NOMO-1 treated with DMSO at 0.1 percent for 48 hours (cell line): ENCODE data around the gene C7.
"Not testable (repeated sequence)": the region's sequence is repeated elsewhere in the genome, so short reads cannot be mapped to it uniquely, and the experiment has no call there.

Source experiments
- DNase-seq: peaks from one replicate; lab custom pipeline; 2025; ENCODE audit not compliant: unreplicated experiment; lab: John Stamatoyannopoulos, UW

The C7 gene

DNA sequence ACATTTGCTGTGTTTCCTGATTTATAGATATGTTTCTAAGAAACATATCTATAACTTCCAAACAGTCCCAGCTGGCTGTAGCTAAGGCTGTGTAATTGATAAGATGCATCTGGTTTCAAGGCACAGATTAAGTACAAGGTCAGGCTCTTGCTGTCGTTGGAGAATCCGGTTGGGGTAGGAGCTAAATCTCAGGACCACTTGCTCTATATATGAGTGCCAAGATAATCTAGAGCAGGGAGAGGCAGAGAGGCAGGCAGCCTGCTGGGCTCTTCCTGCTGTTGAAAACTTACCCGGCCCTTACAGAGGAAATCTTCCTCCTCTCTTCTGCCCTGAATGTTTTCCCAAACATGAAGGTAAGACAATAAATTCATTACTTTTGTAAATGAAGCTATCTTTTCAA lies at the start of gene C7:
C7 (plus strand) TSS at position 234 of the 400 bp plus-strand sequence; CDS start at position 348, 114 bp downstream.
- no peak for DNase-seq

DNA sequence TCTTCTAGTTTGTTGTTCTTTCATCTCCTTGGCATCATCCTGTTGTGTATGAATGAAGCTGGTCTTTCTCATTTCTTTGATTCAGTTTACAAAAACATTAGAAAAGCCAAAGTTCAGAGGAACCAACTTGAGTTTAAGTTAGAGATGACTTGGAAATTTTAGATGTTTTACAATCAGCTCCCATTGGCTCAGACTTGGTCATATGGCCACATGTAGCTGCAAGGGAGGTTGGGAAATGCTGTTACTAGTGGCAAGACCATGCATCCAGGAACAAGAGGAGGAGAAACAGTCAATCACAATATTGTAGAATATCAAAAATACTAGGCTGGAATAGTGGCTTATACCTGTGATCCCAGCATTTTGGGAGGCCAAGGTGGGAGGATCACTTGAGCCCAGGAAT lies 48.6 kb upstream of the C7 start:
- DNase-seq: no peak

DNA sequence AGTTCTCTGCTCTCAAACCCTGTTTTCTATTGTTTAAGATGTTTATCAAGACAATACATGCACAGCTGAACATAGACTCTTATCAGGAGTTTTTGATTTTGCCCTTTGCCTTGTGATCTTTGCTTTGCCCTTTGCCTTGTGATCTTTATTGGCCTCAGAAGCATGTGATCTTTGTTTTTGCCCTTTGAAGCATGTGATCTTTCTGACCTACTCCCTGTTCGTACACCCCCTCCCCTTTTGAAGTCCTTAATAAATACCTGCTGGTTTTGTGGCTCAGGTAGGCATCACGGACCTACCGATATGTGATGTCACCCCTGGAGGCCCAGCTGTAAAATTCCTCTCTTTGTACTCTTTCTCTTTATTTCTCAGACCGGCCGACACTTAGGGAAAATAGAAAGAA lies 44.3 kb upstream of the C7 start:
- not testable (repeated sequence) for DNase-seq

DNA sequence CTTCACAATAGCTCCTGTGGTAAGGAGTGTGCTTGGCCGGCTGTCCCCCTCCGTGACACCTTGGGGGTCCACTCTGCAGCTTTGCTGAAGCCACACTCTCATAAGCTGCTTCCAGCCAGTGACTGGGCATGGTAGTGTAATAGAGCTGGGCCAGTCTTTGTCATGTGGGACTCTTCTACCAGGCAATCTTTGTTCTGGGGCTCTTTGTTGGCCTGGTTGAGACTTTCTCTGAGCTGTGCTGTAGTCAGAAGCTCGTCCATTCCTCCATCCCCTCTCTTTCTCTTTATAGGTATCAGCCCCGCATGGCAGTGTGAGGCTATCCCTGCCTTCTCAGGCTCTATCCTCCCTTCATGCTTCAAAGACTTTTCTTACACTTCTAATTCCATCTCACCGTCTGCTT lies 42.5 kb upstream of the C7 start:
- DNase-seq: no peak

DNA sequence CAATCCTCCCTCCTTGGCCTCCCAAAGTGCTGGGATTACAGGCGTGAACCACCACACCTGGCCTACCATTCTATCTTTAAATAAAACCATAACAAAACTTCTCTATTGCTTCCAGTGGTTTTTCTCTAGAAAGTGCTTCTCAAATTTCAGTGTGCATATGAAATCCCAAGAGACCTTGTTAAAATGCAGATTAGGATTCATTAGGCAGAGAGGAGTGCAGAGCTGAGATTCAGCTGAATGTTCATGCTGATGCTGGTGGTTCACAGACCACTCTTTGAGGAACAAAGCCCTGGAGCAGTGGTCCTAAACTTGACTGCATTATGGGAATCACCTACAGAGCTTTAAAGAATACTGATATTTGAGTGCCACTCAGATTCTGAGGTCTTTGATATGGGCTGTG lies 39.9 kb upstream of the C7 start:
- no peak for DNase-seq

DNA sequence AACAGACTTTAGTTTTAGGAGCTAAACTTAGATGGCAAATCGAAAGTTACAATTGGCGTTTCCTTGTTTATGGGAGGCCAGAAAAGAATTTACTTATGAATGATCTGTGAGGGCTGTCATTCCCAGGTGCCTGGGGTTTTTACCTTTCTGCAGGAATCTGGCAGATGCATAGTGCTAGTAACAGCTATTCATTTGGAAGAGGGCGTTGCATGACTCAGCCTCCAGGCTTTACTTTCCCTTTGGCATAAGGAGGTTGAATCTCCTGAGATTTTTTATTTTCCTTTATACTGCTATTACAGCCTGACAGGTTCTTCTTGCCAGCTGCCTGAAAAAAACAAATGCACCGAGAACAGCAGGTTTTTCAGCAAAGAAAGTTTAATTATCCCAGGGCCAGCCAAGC lies 38.1 kb upstream of the C7 start:
- no peak for DNase-seq

DNA sequence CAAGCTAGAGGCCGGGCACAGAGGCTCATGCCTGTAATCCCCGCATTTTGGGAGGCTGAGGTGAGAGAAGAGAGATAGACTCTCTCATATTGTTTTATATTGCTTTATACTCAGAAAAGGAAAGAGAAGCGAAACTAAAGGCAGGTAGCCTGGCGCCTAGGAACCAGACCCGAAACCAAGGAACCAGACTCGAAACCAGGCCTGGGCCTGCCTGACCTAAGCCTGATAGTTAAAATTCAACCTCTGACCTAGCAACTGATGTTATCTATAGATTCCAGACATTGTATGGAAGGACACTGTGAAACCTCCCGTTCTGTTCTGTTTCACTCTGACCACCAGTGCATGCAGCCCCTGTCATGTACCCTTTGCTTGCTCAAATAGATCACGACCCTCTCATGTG lies 37.0 kb upstream of the C7 start:
- not testable (repeated sequence) for DNase-seq

DNA sequence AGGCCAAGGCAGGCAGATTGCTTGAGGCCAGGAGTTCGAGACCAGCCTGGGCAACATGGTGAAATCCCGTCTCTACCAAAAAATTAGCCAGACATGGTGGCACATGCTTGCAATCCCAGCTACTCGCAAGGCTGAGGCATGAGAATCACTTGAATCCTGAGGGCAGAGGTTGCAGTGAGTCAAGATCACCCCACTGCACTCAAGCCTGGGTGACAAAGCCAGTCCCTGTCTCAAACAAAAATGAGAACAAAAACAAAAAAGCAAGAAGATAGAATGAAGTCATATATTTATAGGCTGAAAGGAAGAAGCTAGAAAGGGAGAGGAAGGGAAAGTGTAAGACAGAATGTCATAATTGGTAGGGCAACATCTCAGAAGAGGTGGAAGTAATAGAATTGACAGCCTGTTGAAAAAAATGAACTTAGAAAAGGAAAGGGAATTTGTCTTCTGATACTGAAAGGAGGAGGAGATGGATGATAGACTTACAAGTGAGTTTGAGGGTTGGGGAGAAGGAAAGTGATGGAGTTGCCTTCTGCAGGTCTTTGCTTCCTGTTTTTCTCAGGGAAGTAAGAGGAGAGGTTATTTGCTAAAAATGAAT lies 35.9 kb upstream of the C7 start:
- DNase-seq: peak; percentile 32

DNA sequence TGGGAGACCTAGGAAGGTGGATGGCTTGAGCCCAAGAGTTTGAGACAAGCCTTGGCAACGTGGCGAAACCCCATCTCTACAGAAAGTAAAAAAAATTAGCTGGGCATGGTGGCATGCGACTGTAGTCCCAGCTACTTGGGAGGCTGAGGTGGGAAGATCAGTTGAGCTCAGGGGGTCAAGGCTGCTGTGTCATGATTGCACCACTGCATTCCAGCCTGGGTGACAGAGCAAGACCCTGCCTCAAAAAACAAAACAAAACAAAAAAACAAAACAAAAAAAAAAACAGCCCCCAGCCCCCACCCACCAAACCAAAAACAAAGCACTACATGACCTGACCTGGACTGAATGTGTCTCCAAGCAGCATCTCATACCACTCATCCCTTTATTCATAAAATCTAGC lies 33.3 kb upstream of the C7 start:
- no peak for DNase-seq

DNA sequence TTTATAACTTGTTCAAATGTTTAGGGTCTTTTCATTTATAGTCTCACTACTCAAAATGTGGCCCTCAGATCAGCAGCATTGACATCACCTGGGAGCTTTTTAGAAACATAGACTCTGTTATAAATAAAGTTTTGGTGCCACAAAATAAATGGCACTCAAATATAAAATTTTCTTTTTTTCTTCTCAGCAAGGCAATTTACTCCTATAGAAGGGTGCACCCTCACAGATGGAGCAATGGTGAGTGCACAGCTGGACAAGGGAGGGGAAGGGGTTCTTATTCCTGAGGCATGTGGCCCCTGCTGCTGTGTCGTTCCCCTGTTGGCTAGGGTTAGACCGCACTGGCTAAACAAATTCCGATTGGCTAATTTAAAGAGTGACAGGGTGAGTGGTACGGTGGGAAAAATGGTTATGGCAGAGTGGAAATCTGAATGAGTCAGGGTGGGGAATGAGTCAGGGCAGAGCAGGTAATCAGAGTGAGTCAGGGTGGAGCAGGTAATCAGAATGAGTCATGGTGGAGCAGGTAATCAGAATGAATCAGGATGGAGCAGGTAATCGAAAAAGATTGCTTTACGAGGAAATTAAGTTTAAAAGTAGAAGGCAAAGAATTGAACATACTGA lies 31.8 kb upstream of the C7 start:
- DNase-seq: no peak

DNA sequence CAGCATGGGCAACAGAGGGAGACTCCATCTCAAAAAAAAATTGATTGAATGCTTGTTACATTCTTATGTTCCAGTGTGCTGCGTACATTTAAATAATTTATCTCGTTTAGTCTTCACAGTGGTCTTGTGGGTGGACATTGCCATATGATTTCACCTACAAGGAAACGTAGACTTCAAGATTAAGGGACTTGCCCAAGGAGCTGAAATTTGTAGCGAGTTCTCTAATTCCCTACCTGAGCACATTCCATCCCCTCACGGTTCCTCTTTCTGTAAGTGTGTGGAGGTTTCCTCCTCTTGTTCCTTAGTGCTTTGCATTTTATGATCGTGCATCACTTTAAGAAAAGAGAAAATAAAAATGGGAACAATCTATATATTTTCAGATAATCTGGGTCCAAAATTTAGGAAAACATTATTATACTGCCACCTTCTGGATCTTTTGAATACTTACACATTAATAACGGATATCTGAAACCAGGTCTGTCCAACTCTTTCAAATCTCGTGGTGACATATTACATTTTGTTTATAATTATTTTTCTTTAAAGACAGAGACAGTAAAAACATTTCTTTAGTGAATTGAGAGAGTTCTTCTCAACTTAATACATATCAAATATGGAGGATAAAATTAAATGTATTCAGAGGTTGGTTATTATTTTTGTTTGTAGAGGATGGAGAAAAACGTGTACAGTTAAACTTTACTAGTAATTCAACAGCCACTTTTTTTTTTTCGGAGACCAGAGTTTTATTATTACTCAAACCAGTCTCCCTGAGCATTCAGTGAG lies 29.9 kb upstream of the C7 start:
- DNase-seq: peak; percentile 69

DNA sequence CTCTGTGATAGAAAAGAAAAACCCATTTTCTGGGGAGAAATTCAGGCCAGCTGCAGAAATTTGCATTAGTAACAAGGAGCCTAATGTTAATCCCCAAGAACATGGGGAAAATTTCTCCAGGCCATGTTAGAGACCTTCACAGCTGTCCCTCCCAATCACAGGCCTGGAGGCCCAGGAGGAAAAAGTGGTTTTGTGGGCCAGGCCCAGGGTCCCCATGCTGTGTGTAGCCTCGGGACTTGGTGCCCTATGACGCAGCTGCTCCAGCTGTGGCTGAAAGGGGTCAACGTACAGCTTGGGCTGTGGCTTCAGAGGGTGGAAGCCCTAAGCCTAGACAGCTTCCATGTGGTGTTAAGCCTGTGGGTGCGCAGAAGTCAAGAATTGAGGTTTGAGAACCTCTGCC lies 27.0 kb upstream of the C7 start:
- DNase-seq: no peak

DNA sequence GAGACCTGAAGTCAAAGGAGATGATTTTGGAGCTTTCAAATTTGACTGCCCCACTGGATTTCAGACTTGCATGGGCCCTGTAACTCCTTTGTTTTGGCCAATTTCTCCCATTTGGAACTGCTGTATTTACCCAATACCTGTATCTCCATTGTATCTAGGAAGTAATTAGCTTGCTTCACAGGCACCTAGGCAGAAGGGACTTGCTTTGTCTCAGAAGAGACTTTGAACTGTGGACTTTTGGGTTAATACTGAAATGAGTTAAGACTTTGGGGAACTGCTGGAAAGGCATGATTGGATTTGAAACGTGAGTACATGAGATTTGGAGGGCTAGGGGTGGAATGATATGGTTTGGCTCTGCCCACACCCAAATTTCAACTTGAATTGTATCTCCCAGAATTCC lies 26.2 kb upstream of the C7 start:
- not testable (repeated sequence) for DNase-seq

DNA sequence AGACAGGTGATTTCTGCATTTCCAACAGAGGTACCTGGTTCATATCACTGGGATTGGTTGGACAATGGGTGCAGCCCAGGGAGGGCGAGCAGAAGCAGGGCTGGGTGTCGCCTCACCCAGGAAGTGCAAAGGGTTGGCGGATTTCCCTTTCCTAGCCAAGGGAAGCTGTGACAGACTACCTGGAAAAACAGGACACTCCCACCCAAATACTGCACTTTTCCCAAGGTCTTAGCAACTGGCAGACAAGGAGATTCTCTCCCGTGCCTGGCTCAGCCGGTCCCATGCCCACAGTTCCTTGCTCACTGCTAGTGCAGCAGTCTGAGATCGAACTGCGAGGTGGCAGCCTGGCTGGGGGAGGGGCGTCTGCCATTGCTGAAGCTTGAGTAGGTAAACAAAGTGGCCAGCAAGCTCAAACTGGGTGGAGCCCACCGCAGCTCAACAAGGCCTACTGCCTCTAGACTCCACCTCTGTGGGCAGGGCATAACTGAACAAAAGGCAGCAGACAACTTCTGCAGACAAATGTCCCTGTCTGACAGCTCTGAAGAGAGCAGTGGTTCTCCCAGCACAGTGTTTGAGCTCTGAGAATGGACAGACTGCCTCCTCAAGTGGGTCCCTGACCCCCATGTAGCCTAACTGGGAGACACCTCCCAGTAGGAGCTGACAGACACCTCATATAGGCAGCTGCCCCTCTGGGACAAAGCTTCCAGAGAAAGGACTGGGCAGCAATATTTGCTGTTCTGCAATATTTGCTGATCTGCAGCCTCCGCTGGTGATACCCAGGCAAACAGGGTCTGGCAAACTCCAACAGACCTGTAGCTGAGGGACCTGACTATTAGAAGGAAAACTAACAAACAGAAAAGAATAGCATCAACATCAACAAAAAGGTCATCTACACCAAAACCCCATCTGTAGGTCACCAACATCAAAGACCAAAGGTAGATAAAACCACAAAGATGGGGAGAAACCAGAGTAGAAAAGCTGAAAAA lies 13.6 kb upstream of the C7 start:
- DNase-seq: not testable (repeated sequence)

DNA sequence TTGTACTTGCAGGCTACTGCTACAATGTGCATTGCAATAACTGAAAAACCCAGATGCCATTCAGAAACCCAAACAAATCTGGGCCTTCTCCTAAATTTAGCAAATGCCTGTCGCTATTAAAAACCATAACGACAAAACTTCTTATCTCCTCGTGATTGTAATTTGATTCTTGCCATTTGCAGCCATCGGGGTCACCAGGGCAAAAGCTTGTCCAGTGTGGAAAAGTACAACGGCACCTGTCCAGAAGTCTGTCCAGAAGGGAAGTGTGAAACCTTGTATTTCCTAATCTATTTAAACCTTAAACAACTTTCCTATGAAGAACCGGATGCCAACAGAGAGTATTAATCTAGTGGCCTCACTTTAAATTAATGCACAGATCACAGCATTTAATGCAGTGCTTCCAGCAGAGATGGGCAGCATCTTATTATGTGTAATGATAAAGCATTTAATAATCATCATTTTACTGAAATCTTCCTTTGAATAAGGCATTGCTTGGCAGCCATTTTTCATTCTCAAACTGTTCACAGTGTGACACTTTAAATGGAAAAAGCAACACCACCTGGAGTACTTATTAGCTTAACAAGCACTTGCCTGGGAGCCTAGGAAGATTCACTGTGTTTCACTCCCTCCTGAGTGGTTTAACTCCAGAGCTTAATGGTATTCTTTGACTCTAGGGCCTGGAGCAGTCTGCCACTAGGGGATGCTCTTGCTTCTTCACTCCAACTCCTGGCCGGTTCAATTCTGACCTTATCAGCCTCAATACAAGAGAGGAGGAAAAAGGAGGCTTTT lies 4.9 kb upstream of the C7 start:
- peak; percentile 77 for DNase-seq

DNA sequence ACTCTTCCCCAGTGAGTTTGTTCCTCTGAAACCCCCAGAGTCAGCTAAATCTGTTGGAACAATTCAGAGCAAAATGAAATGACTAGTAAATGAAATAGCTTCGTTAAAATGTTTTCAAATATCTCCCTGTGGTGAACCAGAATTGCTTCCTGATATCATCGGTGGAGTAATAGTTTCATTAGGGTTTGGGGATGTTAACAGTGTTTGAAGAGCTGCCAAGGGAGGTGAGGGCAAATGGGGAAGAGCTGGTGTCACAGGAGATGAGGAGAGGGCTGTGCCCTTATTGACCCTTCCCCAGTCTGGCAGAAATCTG lies 4.3 kb upstream of the C7 start:
- DNase-seq: no peak

DNA sequence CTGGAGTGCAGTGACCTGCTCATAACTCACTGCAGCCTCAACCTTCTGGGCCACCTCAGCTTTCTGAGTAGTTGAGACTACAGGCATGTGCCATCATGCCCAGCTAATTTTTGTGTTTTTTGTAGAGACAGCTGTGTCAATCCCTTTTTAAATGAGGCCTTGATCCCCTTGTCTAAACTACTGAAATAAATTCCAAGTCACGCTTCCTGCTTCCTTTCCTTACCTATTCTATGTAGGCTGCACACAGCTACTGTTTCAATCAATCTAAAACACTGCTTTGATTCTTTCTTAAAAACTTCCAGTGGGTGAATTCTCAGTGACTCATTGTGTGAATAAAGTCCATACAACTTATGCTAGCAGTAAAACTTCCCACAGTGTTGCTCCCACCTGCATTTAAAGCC lies 2.9 kb upstream of the C7 start:
- no peak for DNase-seq

DNA sequence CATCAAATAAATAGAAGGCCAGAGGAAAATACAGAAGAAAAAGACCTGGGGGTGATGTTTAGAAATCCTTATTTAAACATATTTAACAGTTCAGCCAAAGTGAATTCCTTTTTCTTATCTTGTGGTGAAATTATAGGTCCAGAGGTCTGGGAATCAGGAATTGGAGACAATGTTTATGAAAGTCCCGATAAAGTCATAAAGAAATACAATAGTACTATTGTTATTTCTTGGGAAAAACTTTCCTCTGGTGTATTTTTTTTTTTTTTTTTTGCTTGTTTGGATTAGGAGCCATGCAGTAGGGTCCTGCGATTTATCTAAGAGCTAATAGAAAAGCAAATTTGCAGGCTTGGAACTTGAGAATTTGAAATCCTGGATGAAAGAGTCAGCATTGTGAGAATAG lies 426 bp downstream of the C7 start:
- DNase-seq: no peak

DNA sequence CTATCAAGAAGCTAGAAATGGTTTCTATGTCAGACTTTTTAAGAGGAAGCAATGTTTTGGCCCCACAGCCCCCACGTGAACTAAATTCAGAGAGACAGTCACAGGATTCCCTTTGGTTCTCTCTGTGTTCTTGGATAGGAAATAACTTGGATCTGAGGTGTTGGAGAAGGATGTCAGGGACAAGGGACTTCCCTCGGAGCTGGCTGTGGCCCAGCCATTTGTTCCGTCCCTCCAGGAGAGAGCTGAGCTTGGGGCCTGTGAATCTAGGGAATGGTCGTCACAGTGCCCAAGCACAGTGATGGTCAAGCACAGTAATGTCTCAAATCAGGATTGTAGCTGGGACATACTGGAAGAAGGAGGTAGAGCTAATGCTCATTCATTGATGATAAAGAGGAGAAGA lies 2.0 kb downstream of the C7 start:
- DNase-seq: no peak

DNA sequence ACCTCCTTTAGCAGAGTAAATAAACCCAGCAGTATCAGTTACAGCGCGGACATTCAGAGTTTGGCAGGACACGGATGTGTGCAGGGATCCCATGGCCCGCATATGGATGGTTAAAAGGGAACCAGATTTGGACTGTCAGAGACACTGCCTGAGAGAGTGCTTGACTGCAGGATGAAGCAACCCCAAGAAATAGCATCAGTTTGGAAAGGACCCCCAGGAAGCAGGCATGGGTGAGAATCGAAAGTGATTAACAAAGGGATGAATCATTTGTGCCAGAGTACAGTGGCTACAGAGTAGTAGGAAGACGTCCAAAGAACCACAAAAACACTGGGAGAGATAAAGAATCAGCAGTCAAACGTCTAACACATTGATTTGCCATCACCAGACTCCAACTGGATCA lies 5.5 kb downstream of the C7 start:
- no peak for DNase-seq
